Right lobe of liver (tissue), 6 donors: ENCODE measurements around the gene RIMKLB. TPM values are rescaled to one million over a fixed set of nuclear protein-coding genes. Genes with fewer than 3 reads are reported as not detected.
A peak's percentile ranks its signal among the peaks of the same experiment; 100 is the strongest.

Experiments used
- ATAC-seq, 4 donors: fragments of 200-7000 bp; cut with Tn5 transposase; one replicate each; pipeline ENCODE4 v1.9.1; 2020; ENCODE audit warnings: mild to moderate bottlenecking in 4 of 4, moderate library complexity in 4 of 4
- DNase-seq, 3 donors: peaks; one replicate each; pipeline ENCODE4 v3.0.0-alpha.2; 2020
- H3K27ac ChIP-seq, 3 donors: fragments of 200-600 bp; one replicate each; pipeline ENCODE4 v1.8.0; 2022
- H3K27me3 ChIP-seq, 2 donors: fragments of 200-600 bp; one replicate each; pipeline ENCODE4 v1.8.0; 2022
- H3K36me3 ChIP-seq, 4 donors: fragments of 200-600 bp; sonication (generic) in 1 of 4; one replicate each; pipeline versions ENCODE4 v1.5.1 to v1.8.0; 2017 to 2022; ENCODE audit warnings: control low read depth in 1 of 4
- H3K4me1 ChIP-seq, 4 donors: fragments of 200-600 bp; sonication (generic) in 1 of 4; one replicate each; pipeline versions ENCODE4 v1.5.1 to v1.8.0; 2017 to 2022; ENCODE audit warnings: control low read depth in 1 of 4
- H3K4me3 ChIP-seq, 3 donors: fragments of 200-600 bp; one replicate each; pipeline ENCODE4 v1.8.0; 2022
- H3K9me3 ChIP-seq, 4 donors: fragments of 200-600 bp; sonication (generic) in 1 of 4; one replicate each; pipeline versions ENCODE4 v1.5.1 to v1.8.0; 2017 to 2022; ENCODE audit warnings: control low read depth in 1 of 4
- CTCF ChIP-seq, 4 donors: fragments of 200-600 bp in 3 of 4; fragments of 450-650 bp in 1 of 4; IDR thresholded peaks; one replicate each; pipeline versions ENCODE4 v1.5.1 to v1.8.0; 2016 to 2022; ENCODE audit warnings: antibody characterized with exemption in 4 of 4, mild to moderate bottlenecking in 2 of 4
- POLR2A ChIP-seq: fragments of 450-650 bp; IDR thresholded peaks from one replicate; pipeline ENCODE4 v1.6.1; 2017; ENCODE audit warnings: antibody characterized with exemption, mild to moderate bottlenecking
- WGBS: methylation state at CpG from one replicate; pipeline ENCODE4 v1.1.6; 2018; ENCODE audit warnings: low coverage, low lambda C conversion rate; ENCODE audit not compliant: insufficient coverage; ENCODE audit errors: missing lambda C conversion rate; 5-methylcytosine and 5-hydroxymethylcytosine counted together
- intact Hi-C, 2 donors: fragments of 100-400 bp; cut with DNase I; formaldehyde crosslinking; loops; one replicate each; pipeline versions ENCODE4 v1.11.2 to v1.14.1; 2022
- long read RNA-seq: library from polyadenylated mRNA; unstranded; transcript quantifications from one replicate; pipeline ENCODE4 v2.0.0, GENCODE V29; 2019
- total RNA-seq, 6 experiments: library from RNA; depleted of rRNA in 2 of 6; stranded (reverse); fragments of >200 nt in 2 of 6; fragmentation: NEBNext Ultra II Directional in 3 of 6; extraction: Animal tissue kit (Norgen Biotek cat#: 25700) in 3 of 6; gene quantifications; one replicate each; pipeline versions ENCODE4 v1.1.0 to v1.2.4, GENCODE V29; 2016 to 2023
- donor health status: DM: no; HTN: yes; CAD: no.
- donor health status: DM: no; HTN: no; CAD: no.
- donor health status: DM: no; HTN: no; CAD: no.
- donor health status: DM: no; HTN: yes; CAD: no.
- donor health status: DM: no; HTN: yes; CAD: no.

Gene RIMKLB
- total RNA-seq: 1 to 10 TPM; 1.3 to 4.7 (median 2.6) TPM
- long read RNA-seq: 0 reads

- WGBS: under 1% methylated on average over 14 of the region's 88 CpGs
- ATAC-seq (peak; percentile 88 to 91 (median 89)), DNase-seq (peak; percentile 72 to 82 (median 78))
- TF ChIP-seq CTCF (IDR thresholded peaks at IDR 0.05) (no peak), POLR2A (peak; percentile 31)
- peaks cover 0 to 4% (median 0%) of the 10 kb centered on the region in 4 donors for H3K4me1 ChIP-seq
- H3K27me3 ChIP-seq: no peaks in the 10 kb centered on the region
- H3K27ac ChIP-seq: peak within 1 kb of the TSS; percentile 39 to 91 (median 74)
- intact Hi-C loops: no loop called here
- H3K36me3 ChIP-seq: no peaks in the 10 kb centered on the region
- H3K4me3 ChIP-seq: peak within 1 kb of the TSS; percentile 68 to 89 (median 78)
- no peaks in the 10 kb centered on the region for H3K9me3 ChIP-seq
These were observed at the start of gene RIMKLB for GRCh38 chr12:8697476-8698131. Gene RIMKLB (plus strand): TSS chr12:8697991. CDS start chr12:8713867, 15,876 bp downstream.

GRCh38 chr12:8648576-8649205 is 49.1 kb upstream of the RIMKLB start:
- TF ChIP-seq POLR2A: no peak
- H3K27me3 ChIP-seq: no peaks in the 10 kb centered on the region
- no peak overlapping the region for H3K4me3 ChIP-seq
- 63% methylated on average over 7 of the region's 8 CpGs for WGBS
- DNase-seq (no peak), ATAC-seq (no peak)
- intact Hi-C loops: no loop called here
- no peaks in the 10 kb centered on the region for H3K36me3 ChIP-seq
- no peaks in the 10 kb centered on the region for H3K4me1 ChIP-seq
- H3K27ac ChIP-seq: no peak overlapping the region
- no peaks in the 10 kb centered on the region for H3K9me3 ChIP-seq

GRCh38 chr12:8655421-8655820 is 42.4 kb upstream of the RIMKLB start:
- WGBS: 71% methylated on average over 6 of the region's 6 CpGs
- Histone ChIP-seq H3K27ac (no peak overlapping the region), H3K9me3 (no peaks in the 10 kb centered on the region), H3K4me1 (no peaks in the 10 kb centered on the region), H3K27me3 (no peaks in the 10 kb centered on the region), H3K4me3 (no peak overlapping the region), H3K36me3 (no peaks in the 10 kb centered on the region)
- intact Hi-C loops: no loop called here
- ATAC-seq (no peak), DNase-seq (no peak)
- TF ChIP-seq CTCF (IDR thresholded peaks at IDR 0.05): no peak
- no peak for TF ChIP-seq POLR2A

GRCh38 chr12:8658346-8658745 is 39.4 kb upstream of the RIMKLB start:
- no peak overlapping the region for H3K27ac ChIP-seq
- no peaks in the 10 kb centered on the region for H3K36me3 ChIP-seq
- intact Hi-C loops: no loop called here
- no peaks in the 10 kb centered on the region for H3K27me3 ChIP-seq
- no peaks in the 10 kb centered on the region for H3K9me3 ChIP-seq
- TF ChIP-seq POLR2A (no peak), CTCF (IDR thresholded peaks at IDR 0.05) (no peak)
- 50% methylated on average over 1 of the region's 1 CpG for WGBS
- H3K4me3 ChIP-seq: no peak overlapping the region
- no peaks in the 10 kb centered on the region for H3K4me1 ChIP-seq
- ATAC-seq (no peak), DNase-seq (no peak)

- no peak for ATAC-seq
- intact Hi-C loops: loop anchor here in 1 of 2 donors (10.0 kb wide), 1 partner anchor 384 kb away; no protein-coding TSS in a partner anchor
- no peak overlapping the region for H3K27ac ChIP-seq
- H3K27me3 ChIP-seq: no peaks in the 10 kb centered on the region
- DNase-seq: no peak
- 71% methylated on average over 3 of the region's 3 CpGs for WGBS
- no peaks in the 10 kb centered on the region for H3K36me3 ChIP-seq
- no peak overlapping the region for H3K4me3 ChIP-seq
- TF ChIP-seq CTCF (IDR thresholded peaks at IDR 0.05): no peak
- no peak for TF ChIP-seq POLR2A
- no peaks in the 10 kb centered on the region for H3K9me3 ChIP-seq
- no peaks in the 10 kb centered on the region for H3K4me1 ChIP-seq
These were observed 36.8 kb upstream of the RIMKLB start for GRCh38 chr12:8661016-8661415.
